Mammary epithelial cell (primary cell): ENCODE measurements around the gene KCNJ1.

ENCODE experiments used
- EZH2 ChIP-seq: IDR thresholded peaks from 2 replicates; pipeline ENCODE4 v1.6.1; 2012; ENCODE audit warnings: low read length, inconsistent platforms, borderline replicate concordance
- TF ChIP-seq, protein P1 (sequence below), 2 donors: IDR thresholded peaks in 1 of 2; conservative IDR thresholded peaks in 1 of 2; 2 replicates each; pipeline ENCODE4 v1.5.1; 2011 to 2012; ENCODE audit warnings: inconsistent platforms in 2 of 2, low read length in 2 of 2, mild to moderate bottlenecking in 2 of 2, control low read depth in 1 of 2, low read depth in 1 of 2; ENCODE audit not compliant: insufficient read depth in 1 of 2; ENCODE audit errors: extremely low read depth in 1 of 2

DNA sequence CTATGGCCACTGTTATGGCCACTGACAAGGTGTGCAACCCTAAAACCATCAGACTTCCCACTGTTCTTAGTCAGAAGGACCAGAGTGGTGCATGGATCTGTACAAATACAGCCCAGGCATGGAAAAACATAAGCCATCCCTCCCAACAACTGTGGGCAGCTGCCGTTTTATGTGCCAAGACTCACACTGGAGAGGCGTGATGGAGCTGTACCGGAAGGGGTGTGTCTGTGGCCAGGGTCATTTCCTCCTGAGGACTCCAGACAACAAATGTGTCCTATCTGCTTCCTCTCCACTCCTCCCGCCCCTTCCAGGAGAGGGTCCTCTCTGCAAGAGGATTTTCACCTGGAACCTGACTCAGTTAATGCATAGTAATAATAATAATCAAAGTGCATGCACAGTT is 29.5 kb downstream of the KCNJ1 start:
- TF ChIP-seq, protein P1, sequence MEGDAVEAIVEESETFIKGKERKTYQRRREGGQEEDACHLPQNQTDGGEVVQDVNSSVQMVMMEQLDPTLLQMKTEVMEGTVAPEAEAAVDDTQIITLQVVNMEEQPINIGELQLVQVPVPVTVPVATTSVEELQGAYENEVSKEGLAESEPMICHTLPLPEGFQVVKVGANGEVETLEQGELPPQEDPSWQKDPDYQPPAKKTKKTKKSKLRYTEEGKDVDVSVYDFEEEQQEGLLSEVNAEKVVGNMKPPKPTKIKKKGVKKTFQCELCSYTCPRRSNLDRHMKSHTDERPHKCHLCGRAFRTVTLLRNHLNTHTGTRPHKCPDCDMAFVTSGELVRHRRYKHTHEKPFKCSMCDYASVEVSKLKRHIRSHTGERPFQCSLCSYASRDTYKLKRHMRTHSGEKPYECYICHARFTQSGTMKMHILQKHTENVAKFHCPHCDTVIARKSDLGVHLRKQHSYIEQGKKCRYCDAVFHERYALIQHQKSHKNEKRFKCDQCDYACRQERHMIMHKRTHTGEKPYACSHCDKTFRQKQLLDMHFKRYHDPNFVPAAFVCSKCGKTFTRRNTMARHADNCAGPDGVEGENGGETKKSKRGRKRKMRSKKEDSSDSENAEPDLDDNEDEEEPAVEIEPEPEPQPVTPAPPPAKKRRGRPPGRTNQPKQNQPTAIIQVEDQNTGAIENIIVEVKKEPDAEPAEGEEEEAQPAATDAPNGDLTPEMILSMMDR (conservative IDR thresholded peaks at IDR 0.05 in 1 of 2, IDR thresholded peaks at IDR 0.05 in 1 of 2; ENCODE audit: extremely low read depth in 1 of 2, insufficient read depth in 1 of 2, low read depth in 1 of 2, low read length in 2 of 2), result no peak
- TF ChIP-seq EZH2, result no peak
